ENCODE measurements around the gene LDHD. TPM values are rescaled to one million over a fixed set of nuclear protein-coding genes. Genes with fewer than 3 reads are reported as not detected.

Gene LDHD
- total and polyA plus RNA-seq, 2 of the 8 experiments (the other 6 are each of a cell fraction or from before 2014, with no cell fraction given), result 14.9 to 18.2 TPM

GRCh38 chr16:75071621-75072020, 45.0 kb downstream of the LDHD start:
- TF ChIP-seq SUZ12 (IDR thresholded peaks at IDR 0.05; ENCODE audit: low read length), result no peak
- no peak for TF ChIP-seq BRCA1 (IDR thresholded peaks at IDR 0.05; ENCODE audit: low read depth, low read length)
- TF ChIP-seq BCL11A (IDR thresholded peaks at IDR 0.05; ENCODE audit: low read depth in 2 of 2, low read length in 2 of 2), result no peak
- TF ChIP-seq TCF12 (IDR thresholded peaks at IDR 0.05; ENCODE audit: low read depth, low read length), result no peak
- no peak for TF ChIP-seq TAF7 (optimal IDR thresholded peaks at IDR 0.05; ENCODE audit: borderline replicate concordance, low read depth, low read length)
- no peak for TF ChIP-seq BACH1 (IDR thresholded peaks at IDR 0.05; ENCODE audit: low read length)
- TF ChIP-seq FOSL1 (IDR thresholded peaks at IDR 0.05; ENCODE audit: insufficient read depth, low read depth, low read length), result no peak
- no peak for TF ChIP-seq GABPA (IDR thresholded peaks at IDR 0.05; ENCODE audit: borderline replicate concordance, insufficient read depth, low read length)
- no peak for TF ChIP-seq HDAC2 (IDR thresholded peaks at IDR 0.05; ENCODE audit: borderline replicate concordance in 1 of 2, low read depth in 2 of 2, low read length in 2 of 2)
- no peak for TF ChIP-seq SAP30 (IDR thresholded peaks at IDR 0.05; ENCODE audit: insufficient read depth, insufficient replicate concordance, low read length)
- TF ChIP-seq CHD1 (IDR thresholded peaks at IDR 0.05; ENCODE audit: low read depth, low read length), result no peak
- H3K56ac ChIP-seq (replicated peaks; ENCODE audit: insufficient read length, low read depth, low read length), result no peak overlapping the region

More at GRCh38 chr16:75071621-75072020, 45.0 kb downstream of the LDHD start:
- H3K27ac ChIP-seq (ENCODE audit: low read depth, low read length), result no peak overlapping the region
- FAIRE-seq (no peak), DNase-seq (ENCODE audit: low read depth in 1 of 2, low spot score in 2 of 2) (no peak)
- H2BK20ac ChIP-seq (ENCODE audit: low read length), result no peak overlapping the region
- H3K23ac ChIP-seq (ENCODE audit: insufficient read length), result no peak overlapping the region
- H3K23me2 ChIP-seq (ENCODE audit: low read depth, low read length), result no peaks in the 10 kb centered on the region
- no peak overlapping the region for H2BK12ac ChIP-seq (ENCODE audit: low read depth, low read length)
- H4K5ac ChIP-seq (ENCODE audit: insufficient read length, low read depth, low read length), result no peak overlapping the region
- POLR2A ChIA-PET (ENCODE audit: partially characterized antibody), result interaction anchor here (1.1 to 1.5 kb wide), 2 partner anchors 9 to 19 kb away, joined by 3 to 9 read pairs; no protein-coding TSS in a partner anchor
- 98% methylated on average over 3 of the region's 3 CpGs; no CpG with 5 or more reads in 1 of the 2 experiments for WGBS, 2 experiments (ENCODE audit: extremely low coverage in 1 of 2, insufficient coverage in 1 of 2, insufficient read length in 1 of 2, insufficient replicate concordance in 2 of 2, low coverage in 1 of 2, low lambda C conversion rate in 2 of 2, missing lambda C conversion rate in 1 of 2)
- H3K18ac ChIP-seq (ENCODE audit: extremely low read depth, low read length), result no peak overlapping the region
- no peaks in the 10 kb centered on the region; a peak in 1 of 8 replicates for H3K36me3 ChIP-seq (ENCODE audit: control insufficient read depth in 2 of 4, insufficient read depth in 4 of 4, low read length in 3 of 4)
- no peak overlapping the region for H3K4me2 ChIP-seq (ENCODE audit: insufficient read depth in 1 of 2, low read depth in 2 of 2, low read length in 2 of 2)
- H2BK120ac ChIP-seq (replicated peaks; ENCODE audit: low read depth, low read length), result no peak overlapping the region
- H3K4me3 ChIP-seq (ENCODE audit: extremely low read depth in 1 of 4, insufficient read depth in 2 of 4, low read depth in 3 of 4, low read length in 4 of 4), result no peak overlapping the region
- no peak overlapping the region for H3K4ac ChIP-seq (replicated peaks; ENCODE audit: insufficient read length, low read depth, low read length)
- H2AK5ac ChIP-seq (ENCODE audit: low read depth, low read length), result no peak overlapping the region
- H3K9me3 ChIP-seq (ENCODE audit: insufficient read depth in 2 of 2, low read depth in 1 of 2, low read length in 1 of 2), result no peaks in the 10 kb centered on the region
- peaks cover 7 to 30% of the 10 kb centered on the region in 2 experiments for H4K20me1 ChIP-seq (replicated peaks in 1 of 2; ENCODE audit: control insufficient read depth in 1 of 2, insufficient read depth in 2 of 2, low read length in 2 of 2)
- H2BK5ac ChIP-seq (ENCODE audit: low read depth, low read length), result no peak overlapping the region
- H2AFZ ChIP-seq (ENCODE audit: low read length), result no peak overlapping the region
- H4K91ac ChIP-seq (replicated peaks; ENCODE audit: insufficient read length, low read length), result no peak overlapping the region
- no peak overlapping the region for H4K8ac ChIP-seq (ENCODE audit: extremely low read depth, insufficient read depth, low read length)
- no peak overlapping the region for H2BK15ac ChIP-seq (ENCODE audit: low read length)
- H3K4me1 ChIP-seq (replicated peaks in 1 of 4; ENCODE audit: control insufficient read depth in 3 of 4, insufficient read depth in 4 of 4, low read length in 3 of 4), result peaks cover 3 to 16% (median 13%) of the 10 kb centered on the region in 4 experiments
- CTCF ChIA-PET (ENCODE audit: partially characterized antibody), result interaction anchor here (0.5 to 2.6 kb wide), 12 partner anchors 9 to 442 kb away, joined by 3 to 15 read pairs (median 6); no protein-coding TSS in a partner anchor
- H3K9ac ChIP-seq (replicated peaks in 1 of 4; ENCODE audit: extremely low read depth in 1 of 4, low read depth in 3 of 4, low read length in 3 of 4), result no peak overlapping the region
- H3K27me3 ChIP-seq (replicated peaks in 1 of 4; ENCODE audit: control insufficient read depth in 3 of 4, extremely low read depth in 1 of 4, insufficient read depth in 3 of 4, low read length in 3 of 4), result no peaks in the 10 kb centered on the region
- H3K14ac ChIP-seq (ENCODE audit: insufficient read length), result no peak overlapping the region
- peaks cover 9 to 90% of the 10 kb centered on the region in 2 experiments for H3K79me2 ChIP-seq (ENCODE audit: control insufficient read depth in 1 of 2, insufficient read depth in 2 of 2, low read length in 2 of 2)
- peaks cover 21% of the 10 kb centered on the region for H3K79me1 ChIP-seq (ENCODE audit: low read depth, low read length)

Measured in H1 (cell line).